Retinal pigment epithelial cell (primary cell): Measurements from ENCODE around the gene GATA2.

Experiments used
- DNase-seq: peaks from one replicate; pipeline ENCODE4 v3.0.0-alpha.2; 2010; ENCODE audit warnings: low read depth
- H3K4me3 ChIP-seq: 2 replicates; pipeline ENCODE4 v1.5.1; 2011; ENCODE audit warnings: mild to moderate bottlenecking, low read length, control low read depth, moderate library complexity
- CTCF ChIP-seq: conservative IDR thresholded peaks from 2 replicates; pipeline ENCODE4 v1.5.1; 2011; ENCODE audit warnings: low read depth, low read length, control low read depth, inconsistent platforms

The GATA2 gene

GRCh38 chr3:128490915-128491690 lies 1.9 kb downstream of the GATA2 start:
- peak overlapping the region; percentile 78 for H3K4me3 ChIP-seq
- TF ChIP-seq CTCF, result no peak
- DNase-seq, result no peak

- TF ChIP-seq CTCF, result no peak
- peak overlapping the region; percentile 78 for H3K4me3 ChIP-seq
- no peak for DNase-seq
Measured at GRCh38 chr3:128490650-128490914, 2.4 kb downstream of the GATA2 start.

GRCh38 chr3:128489927-128490649 lies 2.9 kb downstream of the GATA2 start:
- H3K4me3 ChIP-seq, result peak overlapping the region; percentile 78
- no peak for TF ChIP-seq CTCF

GRCh38 chr3:128489674-128489926 lies 3.4 kb downstream of the GATA2 start:
- peak overlapping the region; percentile 78 for H3K4me3 ChIP-seq
- no peak for DNase-seq
- no peak for TF ChIP-seq CTCF

More at GRCh38 chr3:128489927-128490649, 2.9 kb downstream of the GATA2 start:
- DNase-seq, result no peak

GRCh38 chr3:128488991-128489673 lies 3.9 kb downstream of the GATA2 start:
- DNase-seq, result no peak
- H3K4me3 ChIP-seq, result peak overlapping the region; percentile 78
- TF ChIP-seq CTCF, result no peak

- no peak for DNase-seq
- no peak for TF ChIP-seq CTCF
- peak overlapping the region; percentile 78 for H3K4me3 ChIP-seq
Measured at GRCh38 chr3:128488636-128488990, 4.4 kb downstream of the GATA2 start.
